Stimulated activated CD8-positive, alpha-beta memory T cell treated with anti-CD3 and anti-CD28 coated beads, Interleukin-7, amount 100 ng/mL, for 4 hours (primary cell): ENCODE measurements around the gene CEACAM4.
"Not testable (repeated sequence)": the region's sequence is repeated elsewhere in the genome, so short reads cannot be mapped to it uniquely, and the experiment has no call there.

Experiments used
- DNase-seq, 2 donors: peaks; one replicate each; pipeline ENCODE4 v3.0.0-alpha.2; 2020; ENCODE audit warnings: low read depth in 2 of 2

The CEACAM4 gene

DNA sequence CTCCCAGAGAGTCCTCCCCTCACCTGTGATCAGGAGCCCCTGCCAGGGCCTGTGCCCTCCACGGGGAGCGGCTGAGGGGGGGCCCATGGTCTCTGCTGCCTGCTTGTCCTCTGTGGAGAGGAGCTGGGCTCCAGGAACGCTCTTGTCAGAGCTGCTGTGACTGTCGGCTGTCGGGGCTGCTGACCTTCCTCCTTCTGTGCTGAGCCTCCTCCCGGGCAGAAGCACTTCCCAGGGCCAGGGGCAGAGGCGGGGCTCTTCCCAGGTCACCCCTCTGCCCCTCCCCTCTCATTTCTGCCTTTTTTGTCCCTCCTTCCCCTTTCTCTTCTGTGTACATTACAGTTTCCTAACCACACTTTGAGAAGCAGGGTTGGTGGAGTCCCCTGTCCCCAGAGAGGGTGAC, at the start of gene CEACAM4:
Gene CEACAM4, minus strand, starts transcription at position 198 of the 400 bp plus-strand sequence. Its CDS starts 111 bp downstream, at position 87.
- no peak for DNase-seq

DNA sequence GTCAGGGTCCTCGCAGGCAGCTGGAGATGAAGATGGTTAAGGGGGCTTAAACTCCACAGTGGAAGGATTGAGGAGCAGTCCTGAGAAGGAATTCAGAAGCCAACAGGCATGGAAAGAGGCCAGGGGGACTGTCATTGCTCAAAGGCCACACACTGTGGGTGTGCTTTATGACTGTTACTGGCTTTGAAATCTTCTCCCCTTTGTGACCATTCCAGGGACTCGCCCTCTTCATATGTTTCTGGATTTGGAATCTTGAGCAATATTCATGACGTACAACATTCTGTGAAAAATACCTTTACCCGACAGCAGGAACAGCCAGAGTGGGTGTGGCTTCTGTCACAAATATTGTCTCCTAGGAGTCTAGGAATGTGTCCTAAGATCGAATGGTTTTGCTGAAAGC, 44.6 kb upstream of the CEACAM4 start:
- no peak for DNase-seq

DNA sequence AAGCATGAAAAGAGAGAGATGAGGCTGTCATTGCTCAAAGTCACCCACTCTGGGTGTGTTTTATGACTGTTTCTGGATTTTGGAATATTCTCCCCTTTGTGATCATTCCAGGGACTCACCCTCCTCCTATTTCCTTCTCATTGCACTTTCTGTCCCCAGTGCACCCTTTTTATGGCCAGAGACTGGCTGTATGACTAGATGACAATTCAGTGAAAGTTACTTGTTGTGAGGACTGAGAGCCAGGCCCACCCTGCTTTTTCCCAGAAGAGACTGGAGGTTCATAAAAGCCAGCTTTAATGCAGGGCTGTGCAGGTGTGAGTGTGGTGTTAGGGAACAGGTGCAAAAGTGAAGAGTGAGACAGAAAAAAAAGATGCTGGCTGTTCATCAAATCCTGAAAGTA, 43.9 kb upstream of the CEACAM4 start:
- no peak for DNase-seq

DNA sequence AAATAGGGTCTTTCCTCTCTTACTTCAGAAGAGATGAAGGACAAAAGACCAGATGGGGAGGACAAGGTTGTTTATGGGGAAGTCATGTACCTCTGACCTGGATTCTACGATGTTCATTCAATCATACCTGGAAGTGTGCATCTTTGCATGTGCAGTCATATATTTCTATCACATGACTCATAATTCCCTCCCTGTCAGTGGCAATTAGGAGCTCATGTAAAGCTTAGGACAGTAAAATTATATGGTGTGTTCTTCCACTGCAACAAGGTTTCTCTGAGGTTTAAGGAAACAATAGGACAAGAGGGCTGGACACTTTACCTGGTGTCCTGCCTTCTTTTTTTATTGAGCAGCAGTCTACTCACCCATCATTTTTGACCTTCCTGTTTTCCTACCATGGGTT, 41.4 kb upstream of the CEACAM4 start:
- no peak for DNase-seq

DNA sequence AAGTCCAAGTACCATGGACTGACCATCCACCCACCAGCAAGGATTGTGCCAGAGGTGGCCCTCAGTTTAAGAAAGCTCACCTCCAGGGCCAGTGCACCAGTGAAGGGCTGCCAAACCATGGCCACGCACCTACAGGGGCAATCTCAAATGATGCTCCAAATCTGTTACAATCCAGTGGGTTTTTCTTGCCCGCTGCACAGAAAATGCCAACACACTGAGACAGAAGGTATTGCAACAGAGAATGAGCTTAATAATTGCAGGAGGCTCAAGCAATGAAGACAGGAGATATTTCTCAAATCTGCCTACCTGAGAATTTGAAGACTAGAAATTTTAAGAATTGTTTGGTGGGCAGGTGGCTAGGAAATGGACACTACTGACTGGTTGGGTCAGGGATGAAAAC, 39.2 kb upstream of the CEACAM4 start:
- DNase-seq: no peak

DNA sequence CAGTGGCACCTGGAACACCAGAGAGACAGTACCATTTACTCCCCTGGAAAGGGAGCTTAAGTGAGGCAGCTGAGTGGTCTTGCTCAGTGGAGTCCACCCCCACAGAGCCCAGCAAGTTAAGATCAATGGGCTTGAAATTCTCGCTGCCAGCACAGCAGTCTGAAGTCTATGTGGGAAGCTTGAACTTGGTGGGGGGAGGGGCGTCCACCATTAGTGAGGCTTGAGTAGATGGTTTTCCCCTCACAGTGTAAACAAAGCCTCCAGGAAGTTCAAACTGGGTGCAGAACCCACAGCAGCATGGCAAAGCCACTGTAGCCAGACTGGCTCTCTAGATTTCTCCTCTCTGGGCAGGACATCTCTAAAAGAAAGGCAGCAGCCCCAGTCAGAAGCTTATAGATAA, 30.3 kb upstream of the CEACAM4 start:
- no peak for DNase-seq

DNA sequence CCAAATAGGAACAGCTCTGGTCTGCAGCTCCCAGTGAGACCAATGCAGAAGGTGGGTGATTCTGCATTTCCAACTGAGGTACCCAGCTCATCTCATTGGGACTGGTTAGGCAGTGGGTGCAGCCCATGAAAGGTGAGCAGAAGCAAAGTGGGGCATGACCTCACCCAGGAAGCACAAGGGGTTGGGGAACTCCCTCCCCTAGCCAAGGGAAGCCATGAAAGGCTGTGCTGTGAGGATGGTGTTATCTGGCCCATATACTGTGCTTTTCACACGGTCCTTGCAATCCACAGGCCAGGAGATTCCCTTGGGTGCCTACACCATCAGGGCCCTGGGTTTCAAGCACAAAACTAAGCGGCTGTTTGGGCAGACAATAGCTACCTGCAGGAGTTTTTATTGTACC, 29.9 kb upstream of the CEACAM4 start:
- DNase-seq: not testable (repeated sequence)

DNA sequence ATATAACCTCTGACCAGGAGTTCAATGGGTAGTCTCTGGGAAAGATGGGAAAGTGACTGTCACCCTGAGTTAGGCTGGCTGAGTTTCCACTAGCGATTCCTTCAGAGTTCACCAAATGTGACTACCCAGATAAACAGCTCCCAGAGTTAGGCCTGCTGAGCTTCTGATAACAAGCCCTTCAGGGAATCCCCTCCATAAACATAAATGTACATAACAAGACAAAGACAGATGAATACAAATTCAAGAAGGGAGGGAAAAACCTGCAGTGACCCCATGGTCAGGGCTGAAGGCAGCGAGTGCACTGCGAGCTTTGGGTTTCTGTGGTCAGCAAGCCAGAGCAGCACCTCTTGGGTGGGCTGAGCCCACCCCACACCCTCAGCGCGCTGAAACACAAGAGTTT, 25.4 kb upstream of the CEACAM4 start:
- no peak for DNase-seq

DNA sequence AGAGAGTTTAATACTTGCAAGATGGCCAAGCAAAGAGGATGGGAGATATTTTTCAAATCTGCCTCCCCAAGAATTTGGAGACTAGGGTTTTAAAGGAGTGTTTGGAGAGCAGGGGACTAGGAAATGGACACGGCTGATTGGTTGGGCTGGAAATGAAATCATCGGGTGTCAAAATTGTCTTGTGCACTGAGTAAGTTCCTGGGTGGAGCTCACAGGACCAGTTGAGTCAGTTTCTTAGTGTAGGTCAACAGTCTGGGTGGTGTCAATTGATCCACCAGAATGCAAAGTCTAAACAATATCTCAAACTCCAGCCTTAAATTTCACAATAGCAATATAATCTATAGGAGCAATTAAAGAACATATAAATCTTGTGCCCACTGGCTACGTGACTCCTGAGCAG, 23.0 kb upstream of the CEACAM4 start:
- no peak for DNase-seq

DNA sequence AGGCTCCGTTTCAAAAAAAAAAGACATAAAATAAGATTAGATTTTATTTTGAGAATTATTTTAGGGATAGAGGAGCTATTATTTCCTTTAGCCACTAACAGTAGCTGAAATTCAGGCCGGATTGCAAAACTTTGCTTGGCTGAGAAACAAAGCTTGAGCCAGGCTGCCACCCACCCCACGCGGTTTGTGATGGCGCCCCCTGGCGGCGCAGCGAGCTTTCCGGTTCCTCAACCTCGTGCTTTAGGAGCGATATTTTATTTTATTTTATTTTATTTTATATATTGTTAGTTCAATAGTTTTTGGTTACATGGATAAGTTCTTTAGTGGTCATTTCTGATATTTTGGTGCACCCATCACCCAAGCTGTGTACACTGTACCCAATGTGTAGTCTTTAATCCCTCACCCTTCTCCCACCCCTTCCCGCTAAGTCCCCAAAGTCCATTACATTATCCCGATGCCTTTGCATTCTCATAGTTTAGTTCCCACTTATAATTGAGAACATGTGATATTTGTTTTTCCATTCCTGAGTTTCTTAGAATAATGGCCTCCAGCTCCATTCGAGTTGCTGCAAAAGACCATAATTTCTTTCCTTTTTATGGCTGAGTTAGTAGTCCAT, 19.8 kb upstream of the CEACAM4 start:
- no peak for DNase-seq

DNA sequence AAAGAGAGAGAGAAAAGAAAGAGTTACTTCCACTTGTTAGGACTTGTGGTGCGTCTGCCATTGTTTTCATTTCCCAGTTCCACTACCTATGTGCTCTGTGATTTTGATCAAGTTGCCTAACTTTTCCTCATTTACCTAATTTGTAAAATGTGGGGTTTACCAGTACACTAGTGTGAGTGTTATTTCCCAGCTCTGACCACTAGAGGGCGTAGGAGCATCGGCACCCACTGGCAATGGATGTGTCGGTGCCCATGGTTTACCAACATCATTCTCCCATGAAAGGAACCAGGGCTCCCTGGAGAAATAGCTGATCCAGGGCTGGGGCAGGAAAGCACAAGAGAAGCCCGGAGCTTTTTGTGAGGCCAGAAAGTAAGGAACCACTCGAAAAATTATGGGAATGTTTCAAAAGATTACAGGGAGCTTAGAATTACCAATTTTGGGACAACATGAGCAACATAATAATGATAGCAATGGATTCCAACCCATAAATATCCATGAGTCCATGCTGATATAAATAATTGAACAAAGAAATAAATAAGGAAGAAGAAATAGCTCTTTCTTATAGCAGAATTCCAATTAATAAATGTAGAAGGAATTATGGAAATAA, 15.1 kb upstream of the CEACAM4 start:
- DNase-seq: peak; percentile 37 to 59

DNA sequence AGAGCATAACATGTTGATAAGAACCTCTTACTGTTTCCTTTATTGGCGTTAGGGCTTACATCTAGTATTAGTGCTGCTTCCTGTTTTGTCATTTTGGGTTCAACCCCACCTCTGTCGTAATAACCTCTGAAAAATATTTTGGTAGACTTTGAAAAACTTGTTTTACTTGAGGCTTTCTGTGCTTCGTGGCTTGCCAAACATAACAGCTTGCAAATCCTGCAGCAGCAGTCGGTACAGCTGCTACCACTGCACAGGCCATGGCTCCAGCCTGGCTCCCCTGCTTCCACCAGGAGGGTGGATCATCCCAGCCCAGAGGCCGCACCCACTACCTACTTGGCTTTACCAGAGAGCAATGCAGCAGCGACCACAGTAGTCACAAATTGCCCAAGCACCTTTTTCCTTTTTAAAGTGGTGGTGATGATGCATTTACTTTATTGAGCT, 11.8 kb upstream of the CEACAM4 start:
- DNase-seq: no peak

DNA sequence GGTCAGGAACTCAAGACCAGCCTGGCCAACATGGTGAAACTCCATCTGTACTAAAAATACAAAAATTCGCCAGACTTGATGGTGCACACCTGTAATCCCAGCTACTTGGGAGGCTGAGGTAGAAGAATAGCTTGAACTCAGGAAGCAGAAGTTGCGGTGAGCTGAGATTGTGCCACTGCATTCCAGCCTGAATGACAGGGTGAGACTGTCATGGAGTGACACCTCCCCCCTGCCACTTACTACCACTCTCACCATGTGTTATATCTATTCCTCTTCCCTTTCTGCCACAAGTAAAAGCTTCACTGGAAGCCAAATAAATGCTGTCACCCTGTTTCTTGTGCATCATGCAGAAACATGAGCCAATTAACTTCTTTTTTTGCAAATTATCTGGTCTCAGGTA, 10.6 kb upstream of the CEACAM4 start:
- no peak for DNase-seq

DNA sequence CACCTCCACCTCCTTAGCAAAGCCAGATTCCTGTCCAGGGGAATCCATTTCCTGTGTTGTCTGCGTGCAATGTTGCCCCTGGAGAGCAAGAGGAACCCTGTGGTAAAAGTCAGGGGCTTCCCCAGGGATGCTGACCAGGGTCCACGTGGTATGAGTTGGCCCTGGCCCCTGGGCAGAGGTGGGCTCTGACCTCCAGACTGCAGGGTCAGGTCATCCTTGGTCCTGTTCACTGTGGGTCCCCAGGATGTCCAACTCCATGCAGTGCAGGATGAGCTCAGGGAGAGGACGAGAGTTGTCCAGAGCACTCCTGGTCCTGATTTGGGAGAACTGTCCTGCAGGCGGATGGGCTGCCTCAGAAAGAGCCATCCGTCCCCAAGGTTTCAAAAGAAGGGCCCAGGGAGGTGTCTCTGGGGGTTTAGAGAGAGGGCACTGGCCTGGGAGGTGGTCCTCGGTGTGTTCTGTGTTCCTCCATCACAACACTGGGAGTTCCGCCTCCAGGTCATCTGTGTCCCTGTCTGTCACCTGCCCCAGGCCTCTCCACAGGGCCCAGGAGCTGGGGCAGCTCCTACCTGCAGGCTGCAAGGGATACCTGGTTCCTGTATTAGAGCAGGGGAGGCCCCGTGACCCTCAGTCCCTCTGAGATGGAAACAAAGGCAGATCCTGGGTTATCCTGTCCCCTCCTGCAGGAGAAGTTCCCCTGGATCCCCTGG, 1.2 kb upstream of the CEACAM4 start:
- no peak for DNase-seq

DNA sequence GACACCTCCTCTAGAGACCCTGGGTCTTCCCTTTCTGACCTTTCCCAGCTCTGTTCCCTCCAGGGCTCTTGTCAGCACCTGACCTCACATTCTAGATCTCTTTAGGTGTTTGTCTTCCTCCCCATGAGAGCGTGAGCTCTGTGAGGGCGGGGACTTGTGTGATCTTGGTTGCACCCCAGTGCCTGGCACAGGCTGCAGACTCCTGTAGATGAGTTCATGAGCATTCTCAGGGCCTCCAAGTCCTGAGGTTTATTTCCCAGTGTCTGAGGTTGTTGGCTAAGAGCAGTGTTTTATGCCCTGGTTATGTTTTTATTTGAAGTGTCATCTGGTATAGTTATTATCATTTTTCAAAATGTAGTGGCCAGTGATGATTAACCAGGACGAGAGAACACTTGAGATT, 596 bp downstream of the CEACAM4 start:
- no peak for DNase-seq

DNA sequence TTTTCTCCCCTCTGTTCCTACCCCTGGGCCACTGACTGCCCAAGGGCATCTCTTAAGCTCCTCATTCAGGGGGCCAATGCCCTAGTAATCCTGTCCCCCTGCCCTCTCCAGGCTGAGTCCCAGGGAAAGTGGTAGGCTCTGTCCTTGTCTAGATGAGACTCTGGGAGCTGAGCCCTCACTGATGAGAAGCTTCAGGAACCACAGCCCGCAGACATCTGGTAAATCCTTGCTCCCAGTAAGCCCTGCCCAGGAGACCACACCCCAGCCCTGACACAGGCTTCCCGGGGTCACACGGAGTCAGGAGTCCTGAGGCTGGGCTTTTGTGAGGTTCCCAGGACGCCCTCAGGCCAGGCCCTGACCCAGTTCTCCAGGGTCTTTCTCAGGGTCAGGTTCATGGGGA, 1.9 kb downstream of the CEACAM4 start:
- no peak for DNase-seq

DNA sequence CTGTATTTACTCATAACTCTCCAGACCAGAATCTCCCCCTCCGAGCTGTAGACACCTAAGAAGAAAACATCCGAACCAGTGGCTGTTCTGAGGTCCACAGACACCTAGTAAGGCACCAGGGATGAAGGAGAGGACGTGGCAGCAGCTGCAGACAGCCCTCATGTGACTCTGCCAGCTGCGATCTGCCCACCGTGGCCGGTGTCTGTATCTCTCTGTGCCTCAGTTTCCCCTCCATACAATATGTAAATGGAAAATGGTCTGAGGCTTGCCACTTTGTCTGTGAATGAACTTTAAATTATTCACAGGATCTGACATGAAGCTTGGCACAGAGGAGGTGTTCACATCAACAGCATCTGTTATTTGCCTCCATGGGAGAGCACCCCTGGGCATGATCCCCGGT, 2.4 kb downstream of the CEACAM4 start:
- DNase-seq: no peak

DNA sequence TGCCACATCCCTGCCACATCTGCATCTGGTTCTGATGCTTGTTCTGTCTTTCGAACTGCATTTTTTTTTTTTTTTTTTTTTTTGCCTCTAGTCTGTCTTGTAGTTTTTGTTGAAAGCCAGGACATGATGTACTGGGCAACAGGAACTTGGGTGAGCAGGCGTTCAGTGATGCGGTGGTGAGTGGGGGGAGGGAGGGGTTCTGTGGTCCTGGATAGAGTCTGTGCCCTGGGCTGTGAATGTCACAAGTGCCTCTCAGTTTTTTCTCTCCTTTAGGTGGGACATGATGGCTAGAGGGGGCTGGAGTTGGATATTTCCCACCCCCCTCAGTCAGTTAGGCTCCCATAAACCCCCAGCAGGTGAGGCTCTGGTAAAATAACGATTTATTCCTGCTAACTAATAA, 3.5 kb downstream of the CEACAM4 start:
- DNase-seq: no peak

DNA sequence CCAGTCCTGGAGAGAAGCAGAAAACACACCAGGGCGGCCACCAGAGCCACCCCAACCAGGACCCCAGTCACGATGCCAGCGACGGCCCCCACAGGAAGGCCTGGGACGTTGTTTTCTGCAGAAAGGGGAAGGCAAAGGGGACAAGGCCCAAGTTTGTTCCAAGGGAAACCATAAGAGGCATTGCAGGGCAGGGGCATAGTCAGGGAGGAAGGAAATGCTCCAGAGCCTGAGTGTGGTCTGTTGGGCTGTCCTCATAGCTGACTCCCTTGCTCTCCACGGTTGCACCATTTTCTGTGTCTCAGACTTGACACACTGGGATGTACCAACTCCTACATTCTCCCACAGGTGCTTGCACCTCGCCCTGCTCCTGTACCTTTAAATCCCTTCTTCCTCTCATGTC, 5.2 kb downstream of the CEACAM4 start:
- no peak for DNase-seq

DNA sequence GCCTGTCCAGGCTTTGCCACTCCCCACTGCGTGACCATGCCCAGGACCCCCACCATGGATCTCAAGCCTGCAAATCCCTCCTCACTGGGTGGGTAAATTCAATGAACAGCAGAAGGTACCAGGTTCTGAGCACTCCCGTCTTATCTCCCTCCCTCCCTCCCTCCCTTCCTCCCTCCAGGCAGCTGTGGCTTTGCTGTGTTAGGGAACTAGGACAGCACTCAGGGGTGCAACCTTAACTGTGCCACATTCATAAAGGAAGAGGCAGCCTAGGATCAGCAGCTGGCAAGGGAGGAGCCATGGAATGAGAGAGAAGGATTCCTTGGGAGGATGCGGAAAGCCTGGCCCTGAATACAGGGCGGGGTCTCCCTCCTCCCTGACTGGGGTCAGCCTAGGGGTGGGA, 5.6 kb downstream of the CEACAM4 start:
- DNase-seq: no peak

DNA sequence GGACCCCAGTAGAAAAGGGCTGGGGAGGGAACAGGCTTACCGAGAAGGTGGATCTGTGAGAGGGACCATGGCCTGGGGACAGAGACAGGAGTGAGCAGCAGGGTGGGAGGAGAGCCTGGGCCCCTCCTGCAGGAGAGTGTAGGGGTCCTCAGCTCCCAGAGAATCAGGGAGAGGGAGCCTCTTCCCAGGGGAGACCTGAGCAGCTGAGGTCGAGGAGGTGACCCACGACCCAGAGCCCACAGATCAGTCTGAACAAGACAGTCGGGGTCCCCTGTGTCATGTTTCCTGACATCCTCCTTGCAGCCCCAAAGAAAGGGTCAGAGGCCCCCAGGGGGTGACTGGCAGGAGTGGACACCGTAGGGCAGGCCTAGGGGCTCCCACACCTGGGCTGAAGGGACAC, 6.7 kb downstream of the CEACAM4 start:
- no peak for DNase-seq

DNA sequence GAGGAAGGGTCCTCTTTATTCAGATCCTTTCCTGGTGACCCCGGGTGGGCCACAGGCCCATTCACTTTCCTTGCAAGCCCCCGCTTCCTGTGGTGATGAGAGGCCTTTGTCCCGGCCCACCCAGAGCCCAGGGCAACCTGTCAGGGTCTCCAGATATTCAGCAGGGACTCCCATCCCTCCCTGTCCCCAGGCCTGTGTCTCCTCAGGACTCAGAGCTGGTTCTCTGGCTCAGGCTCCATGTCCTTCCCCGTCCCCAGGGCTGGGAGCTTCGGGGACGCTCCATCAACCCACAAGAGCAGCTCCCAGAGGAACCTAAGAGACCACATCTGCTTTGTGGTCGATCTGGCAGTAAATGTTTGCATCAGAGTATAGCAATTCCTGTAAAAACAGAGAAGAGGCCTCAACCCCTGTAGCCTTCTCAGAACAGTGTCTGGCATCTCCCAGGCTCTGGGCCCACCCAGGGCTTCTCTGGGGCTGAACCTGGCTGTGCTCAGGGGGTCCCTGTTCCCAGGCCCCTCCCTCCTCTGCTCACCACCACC, 7.8 kb downstream of the CEACAM4 start:
- DNase-seq: no peak
